Ishikawa (cell line): ENCODE data around the gene EVL.

Experiments
- CEBPB ChIP-seq: IDR thresholded peaks from 2 replicates; pipeline ENCODE4 v1.6.1; 2012
- CREB1 ChIP-seq: IDR thresholded peaks from 2 replicates; pipeline ENCODE4 v1.6.1; 2012; ENCODE audit warnings: low read depth
- EGR1 ChIP-seq: IDR thresholded peaks from 2 replicates; pipeline ENCODE4 v1.6.1; 2012
- EP300 ChIP-seq: IDR thresholded peaks from 2 replicates; pipeline ENCODE4 v1.6.1; 2012; ENCODE audit warnings: borderline replicate concordance
- FOXM1 ChIP-seq: IDR thresholded peaks from 2 replicates; pipeline ENCODE4 v1.6.1; 2012; ENCODE audit warnings: low read depth, borderline replicate concordance
- NFIC ChIP-seq: IDR thresholded peaks from 2 replicates; pipeline ENCODE4 v1.6.1; 2012
- RAD21 ChIP-seq: IDR thresholded peaks from 2 replicates; pipeline ENCODE4 v1.6.1; 2012; ENCODE audit warnings: low read depth
- REST ChIP-seq: IDR thresholded peaks from 2 replicates; pipeline ENCODE4 v1.6.1; 2012; ENCODE audit warnings: low read depth, mild to moderate bottlenecking
- TAF1 ChIP-seq: IDR thresholded peaks from 2 replicates; pipeline ENCODE4 v1.6.1; 2012; ENCODE audit warnings: low read depth, mild to moderate bottlenecking
- TCF12 ChIP-seq: IDR thresholded peaks from 2 replicates; pipeline ENCODE4 v1.6.1; 2012; ENCODE audit warnings: low read depth
- TEAD4 ChIP-seq: IDR thresholded peaks from 2 replicates; pipeline ENCODE4 v1.6.1; 2012
- YY1 ChIP-seq: IDR thresholded peaks from 2 replicates; pipeline ENCODE4 v1.6.1; 2012; ENCODE audit warnings: low read depth
- ZBTB7A ChIP-seq: IDR thresholded peaks from 2 replicates; pipeline ENCODE4 v1.6.1; 2012; ENCODE audit warnings: low read depth
- TF ChIP-seq, protein P1 (sequence below): IDR thresholded peaks from 2 replicates; pipeline ENCODE4 v1.6.1; 2012
- TF ChIP-seq, protein P2 (sequence below): IDR thresholded peaks from 2 replicates; pipeline ENCODE4 v1.6.1; 2012

Gene EVL

GRCh38 chr14:100192250-100192671, 127.0 kb downstream of the EVL start:
- no peak for TF ChIP-seq EGR1
- TF ChIP-seq, protein P1, sequence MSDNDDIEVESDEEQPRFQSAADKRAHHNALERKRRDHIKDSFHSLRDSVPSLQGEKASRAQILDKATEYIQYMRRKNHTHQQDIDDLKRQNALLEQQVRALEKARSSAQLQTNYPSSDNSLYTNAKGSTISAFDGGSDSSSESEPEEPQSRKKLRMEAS, result no peak
- TF ChIP-seq NFIC, result no peak
- TF ChIP-seq FOXM1, result no peak

- TF ChIP-seq TAF1, result peak; percentile 54
- TF ChIP-seq ZBTB7A, result no peak
- TF ChIP-seq CREB1, result no peak
- TF ChIP-seq, protein P1, result peak; percentile 65
- peak; percentile 62 for TF ChIP-seq TCF12
- TF ChIP-seq RAD21, result peak; percentile 80
- 0 out of 2 replicates have a peak, but pooled peaks have one; percentile 52 for TF ChIP-seq EP300
- TF ChIP-seq, protein P2, sequence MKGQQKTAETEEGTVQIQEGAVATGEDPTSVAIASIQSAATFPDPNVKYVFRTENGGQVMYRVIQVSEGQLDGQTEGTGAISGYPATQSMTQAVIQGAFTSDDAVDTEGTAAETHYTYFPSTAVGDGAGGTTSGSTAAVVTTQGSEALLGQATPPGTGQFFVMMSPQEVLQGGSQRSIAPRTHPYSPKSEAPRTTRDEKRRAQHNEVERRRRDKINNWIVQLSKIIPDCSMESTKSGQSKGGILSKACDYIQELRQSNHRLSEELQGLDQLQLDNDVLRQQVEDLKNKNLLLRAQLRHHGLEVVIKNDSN, result peak; percentile 96
- no peak; the same call in 1 of the 2 replicates for TF ChIP-seq CEBPB
- TF ChIP-seq FOXM1, result no peak; the same call in 1 of the 2 replicates
- no peak for TF ChIP-seq REST
- no peak for TF ChIP-seq EGR1
- TF ChIP-seq NFIC, result peak; percentile 51
- no peak for TF ChIP-seq TEAD4
- peak; percentile 58; the same call in 1 of the 2 replicates for TF ChIP-seq YY1
Measured at GRCh38 chr14:100192672-100193416, 127.6 kb downstream of the EVL start.
